Esophagus squamous epithelium (tissue), 5 donors: ENCODE results near the gene RUFY1. TPM values are rescaled to one million over a fixed set of nuclear protein-coding genes. Genes with fewer than 3 reads are reported as not detected.
"Not testable (repeated sequence)": the region's sequence is repeated elsewhere in the genome, so short reads cannot be mapped to it uniquely, and the experiment has no call there.

Source experiments
- DNase-seq: peaks from one replicate; lab custom pipeline; 2025; lab: John Stamatoyannopoulos, UW
- H3K27ac ChIP-seq, 4 donors: fragments of 200-600 bp; sonication (generic); one replicate each; pipeline ENCODE4 v1.5.1; 2016 to 2019; ENCODE audit warnings: mild to moderate bottlenecking in 1 of 4
- H3K27me3 ChIP-seq, 4 donors: fragments of 200-600 bp; sonication (generic); 1 replicate in 3 of 4; 2 replicates in 1 of 4; pipeline versions ENCODE4 v1.5.1 to v1.6.0; 2017 to 2021; ENCODE audit warnings: antibody characterized with exemption in 1 of 4
- H3K36me3 ChIP-seq, 3 donors: fragments of 200-600 bp; sonication (generic); one replicate each; pipeline ENCODE4 v1.5.1; 2016 to 2019
- H3K4me1 ChIP-seq, 3 donors: fragments of 200-600 bp; sonication (generic); one replicate each; pipeline ENCODE4 v1.5.1; 2017 to 2019
- H3K4me3 ChIP-seq, 4 donors: fragments of 200-600 bp; sonication (generic); 1 replicate in 3 of 4; 2 replicates in 1 of 4; pipeline ENCODE4 v1.5.1; 2016 to 2019; ENCODE audit warnings: mild to moderate bottlenecking in 2 of 4, moderate library complexity in 1 of 4
- H3K9me3 ChIP-seq, 3 donors: fragments of 200-600 bp; sonication (generic); one replicate each; pipeline ENCODE4 v1.5.1; 2016 to 2019
- CTCF ChIP-seq, 6 experiments: fragments of 450-650 bp in 4 of 6; fragments of 200-600 bp in 2 of 6; sonication (generic) in 2 of 6; IDR thresholded peaks; one replicate each; pipeline ENCODE4 v1.5.1; 2016 to 2019; ENCODE audit warnings: antibody characterized with exemption in 6 of 6, mild to moderate bottlenecking in 4 of 6, moderate library complexity in 4 of 6
- POLR2A ChIP-seq, 4 donors: fragments of 450-650 bp; IDR thresholded peaks; one replicate each; pipeline ENCODE4 v1.6.1; 2017; ENCODE audit warnings: antibody characterized with exemption in 4 of 4, mild to moderate bottlenecking in 4 of 4, moderate library complexity in 3 of 4
- WGBS, 2 donors: methylation state at CpG; one replicate each; pipeline ENCODE4 v1.1.5; 2018; 5-methylcytosine and 5-hydroxymethylcytosine counted together
- intact Hi-C: fragments of 100-400 bp; cut with DNase I; formaldehyde crosslinking; loops from one replicate; pipeline ENCODE4 v1.15.0; 2022
- total RNA-seq, 4 donors: library from RNA; depleted of rRNA; stranded (reverse); fragments of >200 nt; gene quantifications; one replicate each; pipeline ENCODE4 v1.1.0, GENCODE V29; 2016
- donor health status: DM: yes; HTN: yes; CAD: no.

RUFY1 gene
- total RNA-seq, 4 donors from 2014 or later: 27.1 to 63.8 (median 45.8) TPM

GRCh38 chr5:179516221-179516620 lies 34.1 kb upstream of the RUFY1 start:
- TF ChIP-seq POLR2A (IDR thresholded peaks at IDR 0.05) (no peak), CTCF (IDR thresholded peaks at IDR 0.05) (no peak)
- no peaks in the 10 kb centered on the region for H3K9me3 ChIP-seq
- no peaks in the 10 kb centered on the region for H3K36me3 ChIP-seq
- H3K27ac ChIP-seq: no peak overlapping the region
- no peak for DNase-seq
- WGBS, 2 donors: 62 to 69% methylated on average over 5 to 9 of the region's 9 CpGs
- intact Hi-C loops: no loop called here
- H3K27me3 ChIP-seq: peaks cover 0 to 36% (median 0%) of the 10 kb centered on the region in 4 donors
- no peak overlapping the region for H3K4me3 ChIP-seq
- H3K4me1 ChIP-seq: peaks cover 0 to 4% (median 0%) of the 10 kb centered on the region in 3 donors

- WGBS, 2 donors: 55 to 78% methylated on average over 2 to 4 of the region's 7 CpGs
- H3K27me3 ChIP-seq: peaks cover 0 to 26% (median 0%) of the 10 kb centered on the region in 4 donors
- H3K9me3 ChIP-seq, intact Hi-C loops, H3K36me3 ChIP-seq, DNase-seq, H3K27ac ChIP-seq, H3K4me1 ChIP-seq, H3K4me3 ChIP-seq: not testable (repeated sequence)
These were observed 32.6 kb upstream of the RUFY1 start for GRCh38 chr5:179517746-179518145.

GRCh38 chr5:179518369-179518768 lies 32.0 kb upstream of the RUFY1 start:
- H3K36me3 ChIP-seq, intact Hi-C loops, DNase-seq, H3K4me3 ChIP-seq, H3K27ac ChIP-seq, H3K9me3 ChIP-seq, H3K4me1 ChIP-seq: not testable (repeated sequence)
- peaks cover 0 to 22% (median 0%) of the 10 kb centered on the region in 4 donors for H3K27me3 ChIP-seq
- 50% methylated on average over 2 of the region's 17 CpGs; no CpG with 5 or more reads in 1 of the 2 donors for WGBS, 2 donors

GRCh38 chr5:179519416-179520070 lies 30.8 kb upstream of the RUFY1 start:
- H3K27ac ChIP-seq, intact Hi-C loops, H3K9me3 ChIP-seq, H3K4me1 ChIP-seq, H3K36me3 ChIP-seq, H3K4me3 ChIP-seq, DNase-seq: not testable (repeated sequence)
- 37 to 56% methylated on average over 14 of the region's 15 CpGs for WGBS, 2 donors
- peak in 4 of 6 experiments; percentile 10 to 28 (median 14) for TF ChIP-seq CTCF (IDR thresholded peaks at IDR 0.05)
- peaks cover 0 to 16% (median 0%) of the 10 kb centered on the region in 4 donors for H3K27me3 ChIP-seq

- H3K27me3 ChIP-seq, H3K4me1 ChIP-seq, H3K4me3 ChIP-seq, H3K9me3 ChIP-seq, H3K36me3 ChIP-seq, DNase-seq, intact Hi-C loops, H3K27ac ChIP-seq: not testable (repeated sequence)
- WGBS, 2 donors: 74 to 75% methylated on average over 3 to 5 of the region's 5 CpGs
These were observed 28.2 kb upstream of the RUFY1 start for GRCh38 chr5:179522107-179522506.

- peaks cover 0 to 16% (median 6%) of the 10 kb centered on the region in 3 donors for H3K4me1 ChIP-seq
- intact Hi-C loops: no loop called here
- no peak for TF ChIP-seq CTCF (IDR thresholded peaks at IDR 0.05)
- TF ChIP-seq POLR2A (IDR thresholded peaks at IDR 0.05): no peak
- H3K36me3 ChIP-seq: no peaks in the 10 kb centered on the region
- 44 to 47% methylated on average over 1 of the region's 1 CpG for WGBS, 2 donors
- no peak overlapping the region for H3K27ac ChIP-seq
- H3K4me3 ChIP-seq: no peak overlapping the region
- H3K27me3 ChIP-seq: peaks cover 0 to 9% (median 0%) of the 10 kb centered on the region in 4 donors
- DNase-seq: no peak
- H3K9me3 ChIP-seq: no peaks in the 10 kb centered on the region
These were observed 23.4 kb upstream of the RUFY1 start for GRCh38 chr5:179526978-179527377.
